Type B pancreatic cell (in vitro differentiated cells): ENCODE measurements around the gene ATP13A1. TPM values are rescaled to one million over a fixed set of nuclear protein-coding genes. Genes with fewer than 3 reads are reported as not detected.

Source experiments
- total RNA-seq: library from RNA; stranded (reverse); gene quantifications from 2 replicates; pipeline ENCODE4 v1.2.1, GENCODE V29; 2021; ENCODE audit warnings: low replicate concordance

The ATP13A1 gene
- total RNA-seq, 1 donor from 2014 or later = 85.7 TPM

Other genes starting within 250 kb of the ATP13A1 start
- gene TSSK6, start 148.1 kb downstream of the ATP13A1 start, total RNA-seq = 1.5 and 2.3 TPM in 2 replicates
- gene NDUFA13, start 147.5 kb downstream of the ATP13A1 start, total RNA-seq = 396 and 419 TPM in 2 replicates
- gene YJEFN3, start 134.8 kb downstream of the ATP13A1 start, total RNA-seq = 12.2 and 23.2 TPM in 2 replicates
- gene CILP2, start 125.4 kb downstream of the ATP13A1 start, total RNA-seq = 0.74 and 3.2 TPM in 2 replicates
- gene PBX4, start 45.0 kb downstream of the ATP13A1 start, total RNA-seq = 2.1 and 10.9 TPM in 2 replicates
- 25.7 and 56.5 TPM in 2 replicates for gene LPAR2, start 35.5 kb downstream of the ATP13A1 start, total RNA-seq
- 15.3 and 15.9 TPM in 2 replicates for gene GMIP, start 20.0 kb downstream of the ATP13A1 start, total RNA-seq
- 10.6 and 11.2 TPM in 2 replicates for gene ZNF101, start 5.2 kb upstream of the ATP13A1 start, total RNA-seq
- 8.0 and 8.5 TPM in 2 replicates for gene ZNF14, start 69.4 kb upstream of the ATP13A1 start, total RNA-seq
- 11.8 and 15.5 TPM in 2 replicates for gene ZNF506, start 158.1 kb upstream of the ATP13A1 start, total RNA-seq
- 22.6 and 36.6 TPM in 2 replicates for gene ZNF253, start 202.2 kb upstream of the ATP13A1 start, total RNA-seq
- gene ZNF93, start 237.3 kb upstream of the ATP13A1 start, total RNA-seq = 19.2 and 26.3 TPM in 2 replicates